Measurements from ENCODE around the gene NSD1.

- TF ChIP-seq IRF3 (IDR thresholded peaks at IDR 0.05) (no peak), ZBTB33 (IDR thresholded peaks at IDR 0.05) (no peak), RFX5 (IDR thresholded peaks at IDR 0.05; ENCODE audit: low read depth, low read length) (no peak), GATAD2B (conservative IDR thresholded peaks at IDR 0.05; ENCODE audit: low read depth) (no peak)
These were observed 164.3 kb downstream of the NSD1 start for GRCh38 chr5:177297922-177298321.
